GM21381 (cell line): Measurements from ENCODE around the gene ARRB1.

Experiments
- ATAC-seq: cut with Tn5 transposase; IDR thresholded peaks from one replicate; pipeline ENCODE4 v1.9.1; 2021; ENCODE audit warnings: mild to moderate bottlenecking, moderate library complexity; ENCODE audit not compliant: unreplicated experiment

ARRB1 gene

GRCh38 chr11:75262436-75262835 lies 89.0 kb downstream of the ARRB1 start:
- no peak for ATAC-seq

- ATAC-seq: no peak
Observed at GRCh38 chr11:75261902-75262361, 89.5 kb downstream of the ARRB1 start.

GRCh38 chr11:75260396-75261170 lies 90.9 kb downstream of the ARRB1 start:
- ATAC-seq: no peak

- no peak for ATAC-seq
Observed at GRCh38 chr11:75254326-75254725, 97.1 kb downstream of the ARRB1 start.

GRCh38 chr11:75249704-75250103 lies 101.8 kb downstream of the ARRB1 start:
- ATAC-seq: no peak

GRCh38 chr11:75248924-75249256 lies 102.6 kb downstream of the ARRB1 start:
- no peak for ATAC-seq

GRCh38 chr11:75246671-75247350 lies 104.7 kb downstream of the ARRB1 start:
- no peak for ATAC-seq

GRCh38 chr11:75246006-75246670 lies 105.3 kb downstream of the ARRB1 start:
- no peak for ATAC-seq

- ATAC-seq: no peak
Observed at GRCh38 chr11:75245356-75246005, 106.0 kb downstream of the ARRB1 start.

- no peak for ATAC-seq
Observed at GRCh38 chr11:75244052-75244814, 107.2 kb downstream of the ARRB1 start.

GRCh38 chr11:75242722-75243600 lies 108.5 kb downstream of the ARRB1 start:
- no peak for ATAC-seq

- ATAC-seq: no peak
Observed at GRCh38 chr11:75241906-75242644, 109.4 kb downstream of the ARRB1 start.

GRCh38 chr11:75241036-75241905 lies 110.2 kb downstream of the ARRB1 start:
- ATAC-seq: peak; percentile 88

- ATAC-seq: no peak
Observed at GRCh38 chr11:75240311-75241035, 111.0 kb downstream of the ARRB1 start, which contains the start of gene TPBGL. TSS of gene TPBGL (plus strand) at chr11:75240774. CDS start at chr11:75241050, 276 bp downstream.

GRCh38 chr11:75239531-75240290 lies 111.8 kb downstream of the ARRB1 start:
- no peak for ATAC-seq

- no peak for ATAC-seq
Observed at GRCh38 chr11:75238595-75239440, 112.6 kb downstream of the ARRB1 start.
